ENCODE data around the gene WDR4. TPM values are rescaled to one million over a fixed set of nuclear protein-coding genes. Genes with fewer than 3 reads are reported as not detected.
A peak's percentile ranks its signal among the peaks of the same experiment; 100 is the strongest.
"Not testable (repeated sequence)": the region's sequence is repeated elsewhere in the genome, so short reads cannot be mapped to it uniquely, and the experiment has no call there.

Gene WDR4
- total RNA-seq, 2 donors from 2014 or later: 15.4 to 23.5 TPM

- not testable (repeated sequence) for H3K27ac Mint-ChIP-seq; DNase-seq; H3K36me3 Mint-ChIP-seq (ENCODE audit: low read depth); H3K4me3 Mint-ChIP-seq; H3K9me3 ChIP-seq (ENCODE audit: control insufficient read depth, low read length, poor library complexity, severe bottlenecking); ATAC-seq
- Mint-ChIP-seq H3K4me1 (peaks cover 12% of the 10 kb centered on the region), H3K27me3 (peaks cover 24% of the 10 kb centered on the region)
These were observed 77.7 kb downstream of the WDR4 start for GRCh38 chr21:42801616-42802015.

- no peaks in the 10 kb centered on the region for H3K9me3 ChIP-seq (ENCODE audit: control insufficient read depth, low read length, poor library complexity, severe bottlenecking)
- peaks cover 14% of the 10 kb centered on the region for H3K27me3 Mint-ChIP-seq
- H3K4me3 Mint-ChIP-seq: no peak overlapping the region
- ATAC-seq (peak; percentile 83), DNase-seq (no peak)
- H3K4me1 Mint-ChIP-seq: peaks cover 6% of the 10 kb centered on the region
- peaks cover 3% of the 10 kb centered on the region for H3K36me3 Mint-ChIP-seq (ENCODE audit: low read depth)
- no peak overlapping the region for H3K27ac Mint-ChIP-seq
These were observed 79.4 kb downstream of the WDR4 start for GRCh38 chr21:42799948-42800347.

- peaks cover 3% of the 10 kb centered on the region for H3K36me3 Mint-ChIP-seq (ENCODE audit: low read depth)
- peaks cover 4% of the 10 kb centered on the region for H3K4me1 Mint-ChIP-seq
- H3K4me3 Mint-ChIP-seq: no peak overlapping the region
- H3K27ac Mint-ChIP-seq: no peak overlapping the region
- DNase-seq (no peak), ATAC-seq (no peak)
- H3K27me3 Mint-ChIP-seq: peaks cover 11% of the 10 kb centered on the region
- H3K9me3 ChIP-seq (ENCODE audit: control insufficient read depth, low read length, poor library complexity, severe bottlenecking): no peaks in the 10 kb centered on the region
These were observed 79.8 kb downstream of the WDR4 start for GRCh38 chr21:42799516-42799915.

Other genes starting within 250 kb of the WDR4 start
- gene PDE9A, start 225.9 kb downstream of the WDR4 start, total RNA-seq: 1 to 10 TPM; 4.9 to 6.6 TPM
- 10 to 100 TPM; 17.8 to 18.0 TPM for gene NDUFV3, start 13.8 kb upstream of the WDR4 start, total RNA-seq
- not detected for gene ERVH48-1, start 46.1 kb upstream of the WDR4 start, total RNA-seq
- 10 to 100 TPM; 11.5 to 15.3 TPM for gene PKNOX1, start 95.0 kb upstream of the WDR4 start, total RNA-seq
- gene CBS, start 196.3 kb upstream of the WDR4 start, total RNA-seq: under 1 TPM in 1 of 2 donors, not detected in 1; 0.37 TPM
- gene U2AF1, start 228.0 kb upstream of the WDR4 start, total RNA-seq: 100 to 1,000 TPM in 1 of 2 donors, 10 to 100 TPM in 1; 62.3 to 115 TPM

All from T-helper 17 cell (primary cell).